Limb (tissue), 2 donors: ENCODE data around the gene SNUPN.
A peak's percentile ranks its signal among the peaks of the same experiment; 100 is the strongest.

Source experiments
- DNase-seq, 2 donors: peaks; one replicate each; pipeline ENCODE4 v3.0.0-alpha.2; 2016; ENCODE audit errors: extremely low spot score in 2 of 2

SNUPN gene

GRCh38 chr15:75654201-75654907 is 28.8 kb upstream of the SNUPN start:
- DNase-seq: no peak

- DNase-seq: no peak
These were observed 27.9 kb upstream of the SNUPN start for GRCh38 chr15:75653347-75653913.

DNA sequence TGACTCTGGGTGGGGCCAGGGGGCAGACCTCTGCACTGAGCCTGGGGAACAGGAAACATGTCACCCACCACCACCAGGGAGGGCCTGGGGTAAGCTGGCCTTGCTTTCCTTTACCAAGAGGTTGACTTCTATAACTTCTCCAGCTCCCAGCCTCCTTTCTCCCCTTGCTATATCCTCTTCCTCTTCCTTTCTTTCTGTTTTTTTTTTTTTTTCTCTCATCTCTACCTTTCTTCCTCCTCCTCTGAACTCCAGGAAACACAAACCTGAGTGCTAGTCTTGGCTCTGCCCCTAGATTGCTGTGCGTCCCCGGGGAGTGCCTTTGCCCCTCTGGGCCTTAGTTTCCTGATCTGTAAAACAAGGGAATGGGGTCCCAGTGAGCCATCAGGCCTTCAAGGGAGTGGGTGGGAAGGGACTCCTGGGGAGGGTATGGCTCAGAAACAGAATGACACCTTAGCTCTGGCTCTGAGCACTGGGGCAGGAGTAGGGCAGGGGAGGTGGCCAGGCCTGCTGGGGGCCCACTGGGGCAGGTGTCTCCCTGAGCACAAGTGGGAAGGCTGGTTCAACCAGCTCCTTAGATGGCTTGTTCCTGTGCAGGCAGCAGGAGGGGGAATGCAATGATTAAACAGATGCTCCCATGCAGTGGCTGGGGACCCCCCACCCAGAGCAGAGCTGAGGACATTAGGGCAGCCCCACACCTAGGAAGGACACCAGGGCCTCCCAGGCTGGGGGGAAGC is 26.5 kb upstream of the SNUPN start:
- no peak for DNase-seq

DNA sequence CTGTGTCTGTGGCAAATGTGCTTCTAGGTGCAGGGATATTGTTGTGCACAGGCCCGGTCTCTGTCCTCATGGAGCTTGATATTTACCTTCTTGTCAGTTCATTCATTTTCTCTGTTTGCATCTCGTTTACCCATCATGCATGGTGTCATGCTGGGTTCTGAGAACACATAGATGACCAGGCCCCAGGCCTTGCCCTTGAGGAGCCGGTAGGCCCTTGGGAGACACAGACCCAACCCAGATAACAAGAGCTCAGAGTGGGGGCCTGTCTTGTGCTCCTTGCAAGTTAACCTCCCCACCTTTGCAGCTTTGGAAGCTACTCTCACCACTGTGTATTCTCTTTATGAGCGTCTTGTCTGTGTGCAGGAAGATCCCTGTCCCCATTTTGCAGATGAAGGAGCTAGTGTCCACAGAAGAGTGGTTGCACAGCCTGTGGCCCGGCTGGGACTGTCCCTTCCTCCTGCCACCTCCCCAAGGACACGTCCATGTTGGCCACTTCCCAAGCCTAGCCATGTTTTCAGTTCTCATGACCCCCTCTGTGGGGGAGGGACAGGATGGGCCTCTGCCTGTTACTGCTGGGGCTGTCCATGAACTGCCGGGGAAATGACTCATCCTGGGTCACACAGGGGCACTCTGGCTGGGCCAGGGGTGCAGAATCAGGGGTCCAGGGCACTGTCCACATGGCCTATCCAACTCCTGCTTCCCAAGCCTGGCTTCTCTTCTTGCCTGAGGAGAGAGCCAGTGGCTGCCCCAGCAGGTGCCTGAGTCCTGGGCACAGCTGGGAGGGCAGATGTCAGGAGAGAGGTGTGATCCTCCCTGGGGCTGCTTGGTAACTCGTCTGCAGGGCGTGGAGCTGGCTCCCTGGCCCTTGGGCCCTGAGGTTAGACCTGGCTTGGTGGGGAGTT is 25.6 kb upstream of the SNUPN start:
- DNase-seq: no peak

- no peak for DNase-seq
These were observed 24.3 kb upstream of the SNUPN start for GRCh38 chr15:75649848-75650247.

DNA sequence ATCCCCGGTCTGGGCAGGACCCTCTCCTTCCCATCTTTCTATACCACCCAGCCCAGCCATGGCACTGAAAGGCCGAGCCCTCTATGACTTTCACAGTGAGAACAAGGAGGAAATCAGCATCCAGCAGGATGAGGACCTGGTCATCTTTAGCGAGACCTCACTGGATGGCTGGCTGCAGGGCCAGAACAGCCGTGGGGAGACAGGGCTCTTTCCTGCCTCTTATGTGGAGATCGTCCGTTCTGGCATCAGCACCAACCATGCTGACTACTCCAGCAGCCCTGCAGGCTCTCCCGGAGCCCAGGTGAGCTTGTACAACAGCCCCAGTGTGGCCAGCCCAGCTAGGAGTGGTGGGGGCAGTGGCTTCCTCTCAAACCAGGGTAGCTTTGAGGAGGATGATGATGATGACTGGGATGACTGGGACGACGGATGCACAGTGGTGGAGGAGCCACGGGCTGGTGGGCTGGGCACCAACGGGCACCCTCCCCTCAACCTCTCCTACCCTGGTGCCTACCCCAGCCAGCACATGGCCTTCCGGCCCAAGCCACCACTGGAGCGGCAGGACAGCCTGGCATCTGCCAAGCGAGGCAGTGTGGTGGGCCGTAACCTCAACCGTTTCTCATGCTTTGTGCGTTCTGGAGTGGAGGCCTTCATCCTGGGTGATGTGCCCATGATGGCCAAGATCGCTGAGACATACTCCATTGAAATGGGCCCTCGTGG is 23.7 kb upstream of the SNUPN start:
- no peak for DNase-seq

DNA sequence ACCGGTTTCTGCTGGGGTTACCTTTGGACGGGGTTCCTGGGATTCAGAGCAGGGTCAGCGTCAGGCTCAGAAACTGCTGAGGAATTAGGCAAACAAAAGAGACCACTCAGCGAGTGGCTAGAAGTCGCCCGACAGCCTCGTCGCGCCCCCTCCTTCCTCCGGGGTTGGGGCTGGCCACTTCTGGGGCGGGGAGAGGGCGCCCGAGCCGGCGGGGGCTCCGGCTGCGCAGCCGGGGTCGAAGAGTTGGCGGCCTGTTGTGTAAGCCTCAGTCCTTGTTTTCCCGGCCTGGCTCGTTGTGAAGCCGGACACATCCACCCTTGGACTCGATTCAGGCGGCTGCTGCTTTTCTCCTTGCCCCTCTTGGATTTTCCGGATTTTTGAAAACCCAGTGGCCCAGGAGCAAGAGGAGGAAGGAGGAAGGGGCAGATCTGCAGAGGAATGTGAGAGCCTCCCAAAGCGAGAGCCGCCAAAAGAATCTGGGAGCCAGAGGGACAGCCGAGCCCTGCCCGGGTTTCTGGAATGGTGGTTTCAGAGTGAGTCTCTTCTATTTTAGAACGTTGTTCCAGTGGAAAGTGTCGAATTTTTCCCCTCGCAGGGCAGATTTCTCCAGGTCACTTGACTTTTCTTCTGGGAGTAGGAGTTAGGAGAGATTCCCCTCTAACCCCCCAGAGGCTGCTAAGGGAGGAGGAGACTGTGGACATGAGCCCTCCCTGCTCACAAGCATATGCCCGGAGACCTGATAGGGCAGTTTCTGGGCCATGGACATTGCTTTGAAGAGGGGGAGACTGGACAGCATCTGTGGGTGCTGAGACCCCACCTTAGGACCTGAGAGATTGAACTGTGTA is 22.9 kb upstream of the SNUPN start:
- peak in 1 of 2 donors; percentile 61 for DNase-seq

DNA sequence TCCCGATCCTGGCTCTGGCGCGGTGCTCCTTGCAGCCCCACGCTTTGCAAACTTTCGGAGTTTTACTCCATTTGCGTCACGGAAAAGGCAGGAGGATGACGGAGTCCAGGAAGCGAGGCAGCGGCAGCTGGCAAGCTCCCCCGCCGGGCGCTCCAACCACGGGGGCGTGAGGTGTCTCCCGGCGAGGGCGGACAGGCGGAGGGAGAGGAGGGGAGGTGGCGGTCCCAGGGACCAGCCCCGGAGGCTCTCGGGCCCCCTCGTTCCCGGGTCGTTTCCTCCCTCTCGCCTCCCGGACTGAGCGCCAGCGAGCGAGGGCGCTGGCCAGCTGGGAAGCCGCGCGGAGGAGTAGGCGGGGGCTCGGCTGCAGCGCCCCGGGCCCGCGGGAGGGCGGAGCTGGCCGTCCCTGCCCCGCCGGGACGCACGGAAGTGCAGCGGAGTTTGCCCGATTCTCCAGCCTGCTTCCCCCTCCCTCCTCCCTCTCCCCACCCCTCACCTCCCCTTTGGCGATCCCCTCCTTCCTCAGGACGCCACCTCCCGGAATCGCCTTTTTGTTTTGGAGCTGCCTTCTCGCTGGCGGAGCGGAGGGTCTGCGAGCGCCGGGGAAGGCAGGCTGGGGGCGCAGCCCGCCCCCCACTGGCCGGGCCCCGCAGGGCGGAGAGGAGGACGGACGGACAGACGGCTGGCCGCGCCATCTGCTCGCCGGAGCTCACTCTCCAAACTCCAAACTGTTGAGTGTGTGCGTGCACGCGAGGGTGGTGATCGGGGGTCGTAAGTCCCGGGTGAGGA is 22.0 kb upstream of the SNUPN start, which contains the start of gene SNX33:
SNX33 (plus strand) TSS at position 543 of the 786 bp plus-strand sequence. CDS start 1,191 bp downstream, outside the sequence.
- peak; percentile 81 to 87 for DNase-seq

DNA sequence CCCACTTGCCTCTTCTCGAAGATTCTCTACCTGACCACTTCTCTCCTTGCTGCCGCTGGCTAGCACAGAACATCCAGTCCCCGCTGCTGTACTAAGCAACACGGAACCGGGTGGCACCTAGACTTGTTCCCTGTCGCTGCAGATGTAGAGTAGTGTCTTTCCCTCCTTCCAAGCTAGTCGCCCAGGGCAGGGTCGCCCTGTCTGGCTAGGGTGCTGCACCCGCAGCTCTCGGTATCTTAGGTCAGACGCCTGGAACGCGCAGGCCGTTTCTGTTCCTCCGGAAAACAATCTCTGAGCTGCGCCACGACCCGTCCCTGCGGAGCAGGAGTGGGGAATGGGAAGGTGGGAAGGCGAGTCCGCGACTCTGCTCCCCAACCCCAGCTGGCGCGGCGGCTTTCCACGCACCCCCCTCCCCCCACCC is 21.4 kb upstream of the SNUPN start:
- no peak for DNase-seq

GRCh38 chr15:75646112-75646943 is 20.8 kb upstream of the SNUPN start:
- DNase-seq: no peak

DNA sequence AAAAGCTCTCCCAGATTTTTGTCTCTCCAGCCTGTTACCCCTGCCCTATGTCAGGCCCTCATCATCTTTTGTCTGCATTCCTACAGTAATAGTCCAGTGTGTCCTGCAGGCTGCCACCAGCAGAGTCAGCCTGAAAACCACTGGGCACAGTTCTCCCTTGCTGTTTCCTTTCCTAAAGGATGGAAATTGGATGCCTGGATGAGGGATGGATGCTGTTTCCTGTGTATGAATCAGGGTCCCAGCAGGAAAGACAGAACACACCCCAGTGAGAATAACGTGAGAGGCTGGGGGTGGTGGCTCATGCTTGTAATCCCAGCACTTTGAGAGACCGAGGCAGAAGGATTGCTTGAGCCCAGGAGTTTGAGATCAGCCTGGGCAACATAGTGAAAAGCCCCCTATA is 18.9 kb upstream of the SNUPN start:
- DNase-seq: no peak

DNA sequence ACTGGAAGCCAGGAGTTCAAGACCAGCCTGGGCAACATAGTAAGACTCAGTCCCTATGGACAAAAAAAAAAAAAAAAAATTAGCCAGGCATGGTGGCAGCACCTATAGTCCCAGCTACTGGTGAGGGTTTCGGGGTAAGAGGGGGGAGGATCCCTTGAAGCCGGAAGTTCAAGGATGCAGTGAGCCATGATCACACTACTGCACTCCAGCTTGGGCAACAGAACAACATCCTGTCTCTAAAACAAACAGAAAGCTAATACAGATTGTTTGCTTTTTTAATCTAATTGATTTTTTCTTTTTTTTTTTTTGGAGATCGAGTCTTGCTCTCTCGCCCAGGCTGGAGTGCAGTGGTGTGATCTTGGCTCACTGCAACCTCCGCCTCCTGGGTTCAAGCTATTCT is 16.1 kb upstream of the SNUPN start:
- no peak for DNase-seq

GRCh38 chr15:75641179-75641503 is 15.6 kb upstream of the SNUPN start:
- DNase-seq: no peak

GRCh38 chr15:75640483-75641178 is 15.1 kb upstream of the SNUPN start:
- peak in 1 of 2 donors; percentile 67 for DNase-seq

DNA sequence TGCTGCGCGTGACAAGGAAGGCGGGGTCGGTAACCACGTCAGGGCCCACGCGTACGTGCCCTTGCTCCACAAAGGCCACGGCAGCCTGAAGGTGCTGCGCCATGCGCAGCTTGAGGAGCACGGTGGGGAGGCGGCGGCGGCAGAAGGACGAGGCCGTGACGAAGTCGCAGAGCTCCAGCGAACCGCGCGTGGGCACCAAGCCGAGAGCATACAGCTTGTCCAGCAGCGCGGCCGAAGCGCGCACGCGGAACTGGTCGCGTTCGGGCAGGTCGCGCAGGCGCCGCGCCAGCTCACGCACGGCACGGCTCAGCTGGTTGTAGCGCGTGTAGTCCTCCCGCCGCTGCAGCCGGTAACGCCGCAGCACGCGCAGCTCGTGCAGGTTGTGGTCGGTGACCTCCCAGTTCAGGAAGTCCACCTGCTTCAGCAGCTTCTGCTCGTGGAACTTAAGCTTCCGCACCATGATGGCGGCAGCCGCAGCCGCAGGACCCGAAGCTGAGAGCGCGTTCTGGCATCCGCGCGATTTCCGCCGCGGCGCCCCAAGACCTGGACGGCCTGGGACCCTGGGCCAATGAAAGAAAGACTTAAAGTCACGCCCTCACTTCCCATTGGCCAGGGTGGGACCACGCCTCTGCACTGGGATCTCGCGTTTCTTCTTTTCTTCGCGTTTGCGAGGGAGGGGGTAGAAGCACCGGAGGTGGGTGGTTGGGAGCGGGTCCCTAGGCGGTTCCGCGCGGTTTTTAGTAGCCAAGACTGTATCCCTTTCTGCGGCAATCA is 14.4 kb upstream of the SNUPN start, which contains the start of gene IMP3:
IMP3 (minus strand) TSS at position 516 of the 774 bp plus-strand sequence; CDS start at position 460, 56 bp downstream.
- peak; percentile 94 to 96 for DNase-seq

DNA sequence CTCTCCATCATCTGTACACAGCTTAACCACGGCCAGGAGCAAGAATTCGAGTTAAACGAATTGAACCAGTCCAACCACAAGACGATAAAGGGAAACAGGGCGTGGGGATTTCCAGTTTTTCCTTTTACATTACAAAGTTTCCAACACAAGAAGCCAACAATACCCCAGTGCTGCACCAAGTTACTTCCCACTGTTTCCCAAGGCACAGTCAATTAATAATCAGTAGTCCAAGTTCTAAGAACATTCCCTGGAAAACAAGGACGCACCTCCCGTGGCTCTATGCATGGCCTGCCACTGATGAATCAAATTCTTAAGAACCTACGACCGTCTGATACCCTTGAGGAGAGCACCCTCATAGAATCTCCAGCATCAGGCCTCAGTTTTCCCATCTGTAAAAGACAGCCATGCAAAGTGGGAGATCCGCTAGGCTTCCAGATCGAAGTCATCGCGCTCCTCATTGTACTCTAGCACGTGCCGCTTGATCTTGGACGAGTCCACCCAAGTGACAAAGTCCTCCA is 13.7 kb upstream of the SNUPN start:
- DNase-seq: no peak
